H1 (cell line): ENCODE measurements around the gene STYXL1. TPM values are rescaled to one million over a fixed set of nuclear protein-coding genes. Genes with fewer than 3 reads are reported as not detected.

Experiments used
- BACH1 ChIP-seq: IDR thresholded peaks from 2 replicates; pipeline ENCODE4 v1.6.1; 2012; ENCODE audit warnings: low read length, improper control_type of control experiment
- BCL11A ChIP-seq, 2 experiments: IDR thresholded peaks; one replicate each; pipeline ENCODE4 v1.6.1; 2011; ENCODE audit warnings: low read depth in 2 of 2, low read length in 2 of 2, mild to moderate bottlenecking in 2 of 2
- BRCA1 ChIP-seq: IDR thresholded peaks from 2 replicates; pipeline ENCODE4 v1.6.1; 2012; ENCODE audit warnings: low read depth, low read length, improper control_type of control experiment
- EGR1 ChIP-seq: IDR thresholded peaks from 2 replicates; pipeline ENCODE4 v1.6.1; 2011; ENCODE audit warnings: low read depth, low read length, borderline replicate concordance
- NRF1 ChIP-seq: IDR thresholded peaks from 2 replicates; pipeline ENCODE4 v1.6.1; 2011; ENCODE audit warnings: mild to moderate bottlenecking, low read depth, low read length, improper control_type of control experiment
- SP4 ChIP-seq: IDR thresholded peaks from 2 replicates; pipeline ENCODE4 v1.6.1; 2012; ENCODE audit warnings: low read length, inconsistent platforms
- polyA plus RNA-seq, 7 experiments: library from polyadenylated mRNA; depleted of rRNA in 3 of 7; stranded (reverse) in 5 of 7; unstranded in 2 of 7; fragments of >200 nt in 5 of 7; fragments of 200-250 nt in 2 of 7; gene quantifications; 1 replicate in 5 of 7; 2 replicates in 1 of 7; 4 replicates in 1 of 7; pipeline versions ENCODE4 v1.2.1 to v1.2.3, GENCODE V29; 2011 to 2013; ENCODE audit warnings: missing spikeins in 2 of 7, mixed read lengths in 2 of 7
- total RNA-seq: library from RNA; stranded (reverse); fragmentation: NEBNext Ultra II Directional; extraction: Animal tissue kit (Norgen Biotek cat#: 25700); gene quantifications from 2 replicates; pipeline ENCODE4 v1.2.1, GENCODE V29; 2021
- TF ChIP-seq, protein P1 (sequence below): fragments of 300-600 bp; sonication (generic); IDR thresholded peaks from 2 replicates; pipeline ENCODE4 v1.7.1; 2012; ENCODE audit warnings: low read length, moderate library complexity, mild to moderate bottlenecking, inconsistent platforms; ENCODE audit not compliant: insufficient replicate concordance
- TF ChIP-seq, protein P2 (sequence below): IDR thresholded peaks from 2 replicates; pipeline ENCODE4 v1.6.1; 2011; ENCODE audit warnings: low read length, improper control_type of control experiment

Gene STYXL1
- total and polyA plus RNA-seq, 2 of the 8 experiments (the other 6 are each of a cell fraction or from before 2014, with no cell fraction given): 32.3 to 53.9 TPM

DNA sequence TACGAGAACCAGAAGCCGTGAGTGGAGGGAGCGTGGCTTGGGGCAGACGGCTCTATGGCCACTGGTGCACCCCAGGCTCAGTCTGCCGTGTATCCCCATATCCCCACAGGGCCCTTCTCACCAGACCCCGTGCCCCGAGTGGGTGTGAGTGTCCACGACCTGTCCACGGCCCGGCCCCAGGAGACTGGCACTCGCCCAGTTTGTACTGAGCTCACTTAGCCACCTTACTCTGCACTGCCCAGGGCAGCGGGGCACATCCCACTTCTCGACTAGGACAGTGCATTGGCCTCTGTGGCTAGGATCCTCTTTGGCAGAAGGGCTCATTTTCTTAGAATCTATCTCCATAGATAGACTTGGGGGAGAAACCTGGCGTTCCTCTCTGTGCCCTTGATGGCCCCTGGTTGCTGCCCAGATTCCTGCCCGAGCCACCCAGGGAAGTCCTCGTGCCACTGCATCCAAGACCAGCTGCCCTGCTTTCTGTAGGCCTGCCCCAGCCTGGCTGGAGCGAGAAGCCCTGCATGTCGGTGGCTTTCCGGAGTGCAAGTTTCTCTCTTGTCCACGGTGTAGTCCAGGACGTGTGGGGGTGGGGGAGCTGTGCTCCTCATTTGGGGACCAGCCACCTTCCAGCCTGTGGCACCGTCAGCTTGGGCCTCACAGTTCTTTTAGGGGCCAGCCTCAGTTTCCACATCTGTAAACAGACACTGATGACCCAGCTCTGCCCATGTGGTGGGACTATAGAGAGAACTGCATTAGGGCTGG is 65.3 kb downstream of the STYXL1 start (continued):
- TF ChIP-seq, protein P1, sequence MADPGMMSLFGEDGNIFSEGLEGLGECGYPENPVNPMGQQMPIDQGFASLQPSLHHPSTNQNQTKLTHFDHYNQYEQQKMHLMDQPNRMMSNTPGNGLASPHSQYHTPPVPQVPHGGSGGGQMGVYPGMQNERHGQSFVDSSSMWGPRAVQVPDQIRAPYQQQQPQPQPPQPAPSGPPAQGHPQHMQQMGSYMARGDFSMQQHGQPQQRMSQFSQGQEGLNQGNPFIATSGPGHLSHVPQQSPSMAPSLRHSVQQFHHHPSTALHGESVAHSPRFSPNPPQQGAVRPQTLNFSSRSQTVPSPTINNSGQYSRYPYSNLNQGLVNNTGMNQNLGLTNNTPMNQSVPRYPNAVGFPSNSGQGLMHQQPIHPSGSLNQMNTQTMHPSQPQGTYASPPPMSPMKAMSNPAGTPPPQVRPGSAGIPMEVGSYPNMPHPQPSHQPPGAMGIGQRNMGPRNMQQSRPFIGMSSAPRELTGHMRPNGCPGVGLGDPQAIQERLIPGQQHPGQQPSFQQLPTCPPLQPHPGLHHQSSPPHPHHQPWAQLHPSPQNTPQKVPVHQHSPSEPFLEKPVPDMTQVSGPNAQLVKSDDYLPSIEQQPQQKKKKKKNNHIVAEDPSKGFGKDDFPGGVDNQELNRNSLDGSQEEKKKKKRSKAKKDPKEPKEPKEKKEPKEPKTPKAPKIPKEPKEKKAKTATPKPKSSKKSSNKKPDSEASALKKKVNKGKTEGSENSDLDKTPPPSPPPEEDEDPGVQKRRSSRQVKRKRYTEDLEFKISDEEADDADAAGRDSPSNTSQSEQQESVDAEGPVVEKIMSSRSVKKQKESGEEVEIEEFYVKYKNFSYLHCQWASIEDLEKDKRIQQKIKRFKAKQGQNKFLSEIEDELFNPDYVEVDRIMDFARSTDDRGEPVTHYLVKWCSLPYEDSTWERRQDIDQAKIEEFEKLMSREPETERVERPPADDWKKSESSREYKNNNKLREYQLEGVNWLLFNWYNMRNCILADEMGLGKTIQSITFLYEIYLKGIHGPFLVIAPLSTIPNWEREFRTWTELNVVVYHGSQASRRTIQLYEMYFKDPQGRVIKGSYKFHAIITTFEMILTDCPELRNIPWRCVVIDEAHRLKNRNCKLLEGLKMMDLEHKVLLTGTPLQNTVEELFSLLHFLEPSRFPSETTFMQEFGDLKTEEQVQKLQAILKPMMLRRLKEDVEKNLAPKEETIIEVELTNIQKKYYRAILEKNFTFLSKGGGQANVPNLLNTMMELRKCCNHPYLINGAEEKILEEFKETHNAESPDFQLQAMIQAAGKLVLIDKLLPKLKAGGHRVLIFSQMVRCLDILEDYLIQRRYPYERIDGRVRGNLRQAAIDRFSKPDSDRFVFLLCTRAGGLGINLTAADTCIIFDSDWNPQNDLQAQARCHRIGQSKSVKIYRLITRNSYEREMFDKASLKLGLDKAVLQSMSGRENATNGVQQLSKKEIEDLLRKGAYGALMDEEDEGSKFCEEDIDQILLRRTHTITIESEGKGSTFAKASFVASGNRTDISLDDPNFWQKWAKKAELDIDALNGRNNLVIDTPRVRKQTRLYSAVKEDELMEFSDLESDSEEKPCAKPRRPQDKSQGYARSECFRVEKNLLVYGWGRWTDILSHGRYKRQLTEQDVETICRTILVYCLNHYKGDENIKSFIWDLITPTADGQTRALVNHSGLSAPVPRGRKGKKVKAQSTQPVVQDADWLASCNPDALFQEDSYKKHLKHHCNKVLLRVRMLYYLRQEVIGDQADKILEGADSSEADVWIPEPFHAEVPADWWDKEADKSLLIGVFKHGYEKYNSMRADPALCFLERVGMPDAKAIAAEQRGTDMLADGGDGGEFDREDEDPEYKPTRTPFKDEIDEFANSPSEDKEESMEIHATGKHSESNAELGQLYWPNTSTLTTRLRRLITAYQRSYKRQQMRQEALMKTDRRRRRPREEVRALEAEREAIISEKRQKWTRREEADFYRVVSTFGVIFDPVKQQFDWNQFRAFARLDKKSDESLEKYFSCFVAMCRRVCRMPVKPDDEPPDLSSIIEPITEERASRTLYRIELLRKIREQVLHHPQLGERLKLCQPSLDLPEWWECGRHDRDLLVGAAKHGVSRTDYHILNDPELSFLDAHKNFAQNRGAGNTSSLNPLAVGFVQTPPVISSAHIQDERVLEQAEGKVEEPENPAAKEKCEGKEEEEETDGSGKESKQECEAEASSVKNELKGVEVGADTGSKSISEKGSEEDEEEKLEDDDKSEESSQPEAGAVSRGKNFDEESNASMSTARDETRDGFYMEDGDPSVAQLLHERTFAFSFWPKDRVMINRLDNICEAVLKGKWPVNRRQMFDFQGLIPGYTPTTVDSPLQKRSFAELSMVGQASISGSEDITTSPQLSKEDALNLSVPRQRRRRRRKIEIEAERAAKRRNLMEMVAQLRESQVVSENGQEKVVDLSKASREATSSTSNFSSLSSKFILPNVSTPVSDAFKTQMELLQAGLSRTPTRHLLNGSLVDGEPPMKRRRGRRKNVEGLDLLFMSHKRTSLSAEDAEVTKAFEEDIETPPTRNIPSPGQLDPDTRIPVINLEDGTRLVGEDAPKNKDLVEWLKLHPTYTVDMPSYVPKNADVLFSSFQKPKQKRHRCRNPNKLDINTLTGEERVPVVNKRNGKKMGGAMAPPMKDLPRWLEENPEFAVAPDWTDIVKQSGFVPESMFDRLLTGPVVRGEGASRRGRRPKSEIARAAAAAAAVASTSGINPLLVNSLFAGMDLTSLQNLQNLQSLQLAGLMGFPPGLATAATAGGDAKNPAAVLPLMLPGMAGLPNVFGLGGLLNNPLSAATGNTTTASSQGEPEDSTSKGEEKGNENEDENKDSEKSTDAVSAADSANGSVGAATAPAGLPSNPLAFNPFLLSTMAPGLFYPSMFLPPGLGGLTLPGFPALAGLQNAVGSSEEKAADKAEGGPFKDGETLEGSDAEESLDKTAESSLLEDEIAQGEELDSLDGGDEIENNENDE: no peak
- TF ChIP-seq BRCA1 (no peak), SP4 (no peak), EGR1 (no peak), BACH1 (no peak), NRF1 (no peak), BCL11A (IDR thresholded peaks at IDR 0.05; ENCODE audit: low read depth in 2 of 2, low read length in 2 of 2) (no peak)
- TF ChIP-seq, protein P2, sequence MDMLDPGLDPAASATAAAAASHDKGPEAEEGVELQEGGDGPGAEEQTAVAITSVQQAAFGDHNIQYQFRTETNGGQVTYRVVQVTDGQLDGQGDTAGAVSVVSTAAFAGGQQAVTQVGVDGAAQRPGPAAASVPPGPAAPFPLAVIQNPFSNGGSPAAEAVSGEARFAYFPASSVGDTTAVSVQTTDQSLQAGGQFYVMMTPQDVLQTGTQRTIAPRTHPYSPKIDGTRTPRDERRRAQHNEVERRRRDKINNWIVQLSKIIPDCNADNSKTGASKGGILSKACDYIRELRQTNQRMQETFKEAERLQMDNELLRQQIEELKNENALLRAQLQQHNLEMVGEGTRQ: no peak
